Right renal pelvis (tissue), 4 donors: ENCODE results near the gene RIPPLY3. TPM values are rescaled to one million over a fixed set of nuclear protein-coding genes. Genes with fewer than 3 reads are reported as not detected.
A peak's percentile ranks its signal among the peaks of the same experiment; 100 is the strongest.
"Not testable (repeated sequence)": the region's sequence is repeated elsewhere in the genome, so short reads cannot be mapped to it uniquely, and the experiment has no call there.

ENCODE experiments used
- DNase-seq, 4 donors: peaks; one replicate each; pipeline ENCODE4 v3.0.0-alpha.2; 2013; ENCODE audit warnings: low read depth in 4 of 4, low spot score in 3 of 4, missing footprints in 1 of 4
- polyA plus RNA-seq, 4 donors: library from polyadenylated mRNA; unstranded; fragments of 120-200 nt; gene quantifications; one replicate each; pipeline ENCODE4 v1.2.1, GENCODE V29; 2013; ENCODE audit not compliant: insufficient read length in 4 of 4

Gene RIPPLY3
- polyA plus RNA-seq, 4 donors: 1.8 to 2.2 (median 2.1) TPM

- DNase-seq: no peak
Measured at GRCh38 chr21:37005548-37006485, 685 bp upstream of the RIPPLY3 start.

- DNase-seq: no peak
Measured at GRCh38 chr21:37008724-37009123, 2.2 kb downstream of the RIPPLY3 start.

- DNase-seq: peak in 3 of 4 donors; percentile 71 to 72 (median 71)
Measured at GRCh38 chr21:37009740-37010341, 3.3 kb downstream of the RIPPLY3 start.

GRCh38 chr21:37017951-37018679 is 11.6 kb downstream of the RIPPLY3 start:
- DNase-seq: no peak

- no peak for DNase-seq
Measured at GRCh38 chr21:37026499-37026898, 20.0 kb downstream of the RIPPLY3 start.

- no peak for DNase-seq
Measured at GRCh38 chr21:37028570-37028969, 22.1 kb downstream of the RIPPLY3 start.

- no peak for DNase-seq
Measured at GRCh38 chr21:37030864-37031263, 24.4 kb downstream of the RIPPLY3 start.

- DNase-seq: no peak
Measured at GRCh38 chr21:37032293-37032692, 25.8 kb downstream of the RIPPLY3 start.

- DNase-seq: no peak
Measured at GRCh38 chr21:37032877-37033471, 26.5 kb downstream of the RIPPLY3 start.

GRCh38 chr21:37034394-37034793 is 27.9 kb downstream of the RIPPLY3 start:
- DNase-seq: not testable (repeated sequence)

- DNase-seq: no peak
Measured at GRCh38 chr21:37036177-37036576, 29.7 kb downstream of the RIPPLY3 start.

- DNase-seq: no peak
Measured at GRCh38 chr21:37039411-37040075, 33.0 kb downstream of the RIPPLY3 start.

GRCh38 chr21:37040212-37040611 is 33.7 kb downstream of the RIPPLY3 start:
- no peak for DNase-seq

GRCh38 chr21:37041706-37042271 is 35.3 kb downstream of the RIPPLY3 start:
- no peak for DNase-seq

GRCh38 chr21:37043818-37044217 is 37.3 kb downstream of the RIPPLY3 start:
- no peak for DNase-seq

- DNase-seq: no peak
Measured at GRCh38 chr21:37044643-37045042, 38.1 kb downstream of the RIPPLY3 start.

GRCh38 chr21:37045149-37045548 is 38.6 kb downstream of the RIPPLY3 start:
- DNase-seq: no peak

- no peak for DNase-seq
Measured at GRCh38 chr21:37045556-37045955, 39.1 kb downstream of the RIPPLY3 start.

- no peak for DNase-seq
Measured at GRCh38 chr21:37047079-37047478, 40.6 kb downstream of the RIPPLY3 start.

GRCh38 chr21:37049741-37050140 is 43.2 kb downstream of the RIPPLY3 start:
- not testable (repeated sequence) for DNase-seq
